Neuron (in vitro differentiated cells): ENCODE results near the gene ATP5MG.
"Not testable (repeated sequence)": the region's sequence is repeated elsewhere in the genome, so short reads cannot be mapped to it uniquely, and the experiment has no call there.

ENCODE experiments used
- H2AFZ ChIP-seq: one replicate; pipeline ENCODE4 v1.6.1; 2013; ENCODE audit warnings: low read depth, mild to moderate bottlenecking, inconsistent platforms, low read length, moderate library complexity
- H3K27me3 ChIP-seq: one replicate; pipeline ENCODE4 v1.6.1; 2013; ENCODE audit warnings: low read length; ENCODE audit not compliant: insufficient read depth
- H3K36me3 ChIP-seq: one replicate; pipeline ENCODE4 v1.6.1; 2013; ENCODE audit warnings: low read length; ENCODE audit not compliant: insufficient read depth
- H3K4me1 ChIP-seq: one replicate; pipeline ENCODE4 v1.6.1; 2013; ENCODE audit warnings: low read length; ENCODE audit not compliant: insufficient read depth
- H3K4me3 ChIP-seq: 2 replicates; pipeline ENCODE4 v1.5.1; 2013; ENCODE audit warnings: mild to moderate bottlenecking, low read length, moderate library complexity
- H3K9me3 ChIP-seq: one replicate; pipeline ENCODE4 v1.6.1; 2013; ENCODE audit warnings: low read length

ATP5MG gene

GRCh38 chr11:118382954-118383353, 18.5 kb upstream of the ATP5MG start:
- H3K9me3 ChIP-seq: no peaks in the 10 kb centered on the region
- no peaks in the 10 kb centered on the region for H3K27me3 ChIP-seq
- no peak overlapping the region for H3K4me3 ChIP-seq
- no peak overlapping the region for H2AFZ ChIP-seq
- H3K4me1 ChIP-seq: no peaks in the 10 kb centered on the region
- peaks cover 95% of the 10 kb centered on the region for H3K36me3 ChIP-seq

- no peak overlapping the region for H2AFZ ChIP-seq
- H3K4me3 ChIP-seq: no peak overlapping the region
- H3K9me3 ChIP-seq: no peaks in the 10 kb centered on the region
- no peaks in the 10 kb centered on the region for H3K4me1 ChIP-seq
- H3K27me3 ChIP-seq: no peaks in the 10 kb centered on the region
- H3K36me3 ChIP-seq: peaks cover 94% of the 10 kb centered on the region
Measured at GRCh38 chr11:118383657-118384056, 17.7 kb upstream of the ATP5MG start.

DNA sequence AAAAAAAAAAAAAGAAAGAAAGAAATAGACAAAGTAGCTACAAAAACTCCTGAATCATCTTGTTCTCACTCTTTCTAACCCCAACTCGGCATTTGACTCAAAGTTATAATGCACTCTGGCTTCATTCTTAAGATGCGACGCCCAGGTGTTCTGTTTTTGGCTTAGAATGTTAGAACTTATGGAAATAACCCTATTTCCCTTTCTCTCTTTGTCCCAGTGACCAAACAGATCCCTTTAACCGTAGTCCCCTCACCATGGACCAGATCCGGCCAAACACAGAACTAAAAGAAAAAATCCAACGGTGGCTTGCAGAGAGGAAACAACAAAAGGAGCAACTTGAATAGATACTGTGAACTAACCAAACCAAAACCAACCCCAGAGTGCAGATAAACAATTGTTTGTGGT, 5.3 kb upstream of the ATP5MG start:
- Histone ChIP-seq H3K36me3 (peaks cover 51% of the 10 kb centered on the region), H2AFZ (no peak overlapping the region), H3K9me3 (no peaks in the 10 kb centered on the region), H3K27me3 (no peaks in the 10 kb centered on the region), H3K4me1 (peaks cover 5% of the 10 kb centered on the region), H3K4me3 (no peak overlapping the region)

DNA sequence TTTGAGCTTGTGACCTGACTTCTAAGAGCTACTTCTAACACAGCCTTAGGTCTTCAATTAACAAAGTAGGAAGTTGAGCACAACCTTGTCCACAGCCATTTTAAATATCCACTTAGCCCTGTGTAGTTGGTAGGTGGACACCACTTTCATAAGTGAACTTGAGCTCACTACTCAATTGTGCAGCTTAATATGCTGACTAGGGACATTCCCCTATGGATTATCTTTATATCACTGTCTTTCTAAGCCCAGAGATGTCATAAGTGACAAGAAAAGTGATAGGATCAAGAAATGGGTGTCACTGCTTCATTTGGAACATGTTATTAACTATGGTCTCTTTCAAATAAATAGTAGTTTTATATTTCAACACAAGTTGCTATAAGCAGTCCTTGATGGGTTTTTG, 4.0 kb upstream of the ATP5MG start:
- H3K4me3 ChIP-seq: no peak overlapping the region
- H2AFZ ChIP-seq: no peak overlapping the region
- H3K4me1 ChIP-seq: peaks cover 8% of the 10 kb centered on the region
- no peaks in the 10 kb centered on the region for H3K27me3 ChIP-seq
- peaks cover 45% of the 10 kb centered on the region for H3K36me3 ChIP-seq
- H3K9me3 ChIP-seq: no peaks in the 10 kb centered on the region

DNA sequence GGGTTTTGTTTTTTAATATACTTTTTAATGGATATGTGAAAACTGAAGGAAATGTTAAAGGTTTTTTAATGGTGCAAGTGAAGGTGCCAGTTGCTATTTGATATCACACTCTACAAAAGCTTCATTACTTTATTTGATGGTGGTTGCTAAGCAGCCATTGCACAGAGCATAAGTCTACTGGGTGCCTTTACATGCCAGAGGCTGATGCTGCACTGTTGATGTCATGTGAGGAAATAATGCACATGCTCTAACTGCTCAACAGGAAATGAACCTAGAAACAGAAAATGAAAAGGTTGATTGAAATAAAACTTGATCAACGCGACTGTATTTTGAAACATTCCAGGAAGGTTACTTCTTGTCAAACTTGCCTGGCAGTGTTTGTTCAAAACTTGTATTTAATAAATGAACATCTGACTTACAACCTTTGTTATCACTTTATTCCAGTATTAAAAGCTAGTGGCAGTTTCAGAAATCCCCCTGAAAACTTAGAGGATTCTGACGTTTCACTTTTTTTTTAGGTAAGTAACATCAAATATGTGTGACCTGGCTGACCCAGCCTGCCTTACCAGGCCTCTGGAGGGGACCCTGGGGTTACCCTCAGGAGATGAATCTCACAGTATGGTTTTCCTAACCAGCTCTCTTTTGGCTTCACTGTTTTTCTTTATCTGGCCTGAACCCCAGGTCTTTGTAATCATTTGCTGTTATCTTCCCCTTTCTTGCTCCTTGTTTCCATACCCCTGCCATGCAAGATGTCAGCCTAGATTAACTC, 2.4 kb upstream of the ATP5MG start:
- peaks cover 14% of the 10 kb centered on the region for H3K4me1 ChIP-seq
- peaks cover 31% of the 10 kb centered on the region for H3K36me3 ChIP-seq
- H3K4me3 ChIP-seq: no peak overlapping the region
- H3K9me3 ChIP-seq: no peaks in the 10 kb centered on the region
- H3K27me3 ChIP-seq: no peaks in the 10 kb centered on the region
- H2AFZ ChIP-seq: no peak overlapping the region

GRCh38 chr11:118401880-118402590, 629 bp downstream of the ATP5MG start:
- peak overlapping the region; percentile 41 for H2AFZ ChIP-seq
- H3K4me3 ChIP-seq: peak overlapping the region; percentile 83
- no peaks in the 10 kb centered on the region for H3K27me3 ChIP-seq
- no peaks in the 10 kb centered on the region for H3K9me3 ChIP-seq
- H3K36me3 ChIP-seq: peaks cover 24% of the 10 kb centered on the region
- peaks cover 14% of the 10 kb centered on the region for H3K4me1 ChIP-seq

DNA sequence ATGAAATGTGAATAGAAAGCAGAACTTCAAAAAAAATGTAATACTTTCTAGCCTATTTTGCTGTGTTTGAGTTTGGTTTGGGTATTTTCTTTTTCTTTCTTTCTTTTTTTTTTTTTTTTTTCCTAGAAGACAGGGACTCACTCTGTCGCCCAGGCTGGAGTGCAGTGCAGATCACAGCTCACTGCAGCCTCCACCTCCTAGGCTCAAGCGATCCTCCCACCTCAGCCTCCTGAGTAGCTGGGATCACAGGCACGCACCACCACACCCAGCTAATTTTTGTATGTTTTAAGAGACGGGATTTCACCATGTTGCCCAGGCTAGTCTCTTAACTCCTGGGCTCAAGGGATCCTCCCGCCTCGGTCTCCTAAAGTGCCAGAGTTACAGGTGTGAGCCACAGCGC, 1.2 kb downstream of the ATP5MG start:
- H3K36me3 ChIP-seq: peaks cover 23% of the 10 kb centered on the region
- H3K9me3 ChIP-seq: not testable (repeated sequence)

DNA sequence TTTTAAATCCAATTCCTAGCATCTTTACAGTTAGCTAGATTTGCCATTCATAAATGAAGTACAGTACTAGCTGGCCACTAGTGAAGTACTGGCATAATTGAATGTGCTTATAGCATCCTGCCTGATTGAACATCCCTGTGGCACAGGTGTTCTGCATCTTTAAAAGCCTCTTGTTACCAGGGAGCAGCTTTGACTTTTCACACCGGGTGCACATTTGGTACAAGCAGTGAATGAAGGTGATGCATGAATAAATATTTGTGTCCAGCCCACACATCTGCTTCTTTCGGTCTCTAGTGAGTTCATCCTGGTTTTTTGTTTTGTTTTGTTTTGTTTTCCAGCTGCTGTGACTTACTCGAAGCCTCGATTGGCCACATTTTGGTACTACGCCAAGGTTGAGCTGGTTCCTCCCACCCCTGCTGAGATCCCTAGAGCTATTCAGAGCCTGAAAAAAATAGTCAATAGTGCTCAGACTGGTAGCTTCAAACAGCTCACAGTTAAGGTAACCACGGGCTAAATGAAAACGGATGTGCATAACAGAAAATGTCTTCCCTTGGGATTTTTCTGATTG, 5.3 kb downstream of the ATP5MG start:
- Histone ChIP-seq H3K4me1 (peaks cover 9% of the 10 kb centered on the region), H3K27me3 (no peaks in the 10 kb centered on the region), H2AFZ (no peak overlapping the region), H3K4me3 (no peak overlapping the region), H3K36me3 (peaks cover 48% of the 10 kb centered on the region), H3K9me3 (no peaks in the 10 kb centered on the region)

More for the DNA sequence above, 1.2 kb downstream of the ATP5MG start:
- Histone ChIP-seq H3K4me3 (peak overlapping the region; percentile 83), H3K4me1 (peaks cover 14% of the 10 kb centered on the region)
- not testable (repeated sequence) for H2AFZ ChIP-seq, H3K27me3 ChIP-seq

GRCh38 chr11:118410055-118410745, 8.8 kb downstream of the ATP5MG start:
- no peak overlapping the region for H3K4me3 ChIP-seq
- H2AFZ ChIP-seq: no peak overlapping the region
- H3K27me3 ChIP-seq: no peaks in the 10 kb centered on the region
- H3K9me3 ChIP-seq: no peaks in the 10 kb centered on the region
- H3K36me3 ChIP-seq: peaks cover 46% of the 10 kb centered on the region
- no peaks in the 10 kb centered on the region for H3K4me1 ChIP-seq

DNA sequence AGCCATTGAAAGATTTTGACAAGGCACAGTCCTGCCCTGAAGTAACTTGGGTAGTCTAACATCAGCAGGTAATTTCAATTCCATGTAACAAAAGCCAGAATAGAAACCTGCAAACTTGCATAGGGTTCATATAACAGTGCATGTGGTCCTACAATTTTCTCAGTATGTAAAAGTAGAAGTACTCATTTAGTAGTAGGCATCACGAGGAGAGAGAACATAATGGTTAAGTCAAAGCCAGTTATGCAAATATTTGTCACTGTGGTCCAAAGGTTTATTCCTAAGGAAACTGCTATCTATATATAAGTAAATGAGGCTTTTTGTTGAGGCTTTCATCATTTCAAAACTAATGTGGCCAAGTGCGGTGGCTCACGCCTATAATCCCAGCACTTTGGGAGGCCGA, 10.1 kb downstream of the ATP5MG start:
- Histone ChIP-seq H3K36me3 (peaks cover 40% of the 10 kb centered on the region), H3K27me3 (no peaks in the 10 kb centered on the region), H3K4me1 (no peaks in the 10 kb centered on the region), H3K4me3 (no peak overlapping the region), H2AFZ (no peak overlapping the region), H3K9me3 (no peaks in the 10 kb centered on the region)

GRCh38 chr11:118412921-118413320, 11.5 kb downstream of the ATP5MG start:
- Histone ChIP-seq H3K4me1 (no peaks in the 10 kb centered on the region), H3K27me3 (no peaks in the 10 kb centered on the region), H3K9me3 (no peaks in the 10 kb centered on the region), H3K36me3 (peaks cover 29% of the 10 kb centered on the region), H3K4me3 (no peak overlapping the region), H2AFZ (no peak overlapping the region)

GRCh38 chr11:118415062-118415738, 13.8 kb downstream of the ATP5MG start:
- H3K4me1 ChIP-seq: no peaks in the 10 kb centered on the region

More at GRCh38 chr11:118415062-118415738, 13.8 kb downstream of the ATP5MG start:
- H3K36me3 ChIP-seq: peaks cover 9% of the 10 kb centered on the region
- H3K4me3 ChIP-seq: no peak overlapping the region
- no peak overlapping the region for H2AFZ ChIP-seq
- no peaks in the 10 kb centered on the region for H3K9me3 ChIP-seq
- no peaks in the 10 kb centered on the region for H3K27me3 ChIP-seq
